Stimulated activated memory B cell treated with anti-CD40 and anti-IgM and Interleukin-4, amounts not matched to agents 10 μg/mL and 1 μg/mL and 100 μg/mL, for 72 hours (primary cell): ENCODE results near the gene DAB2IP.
A peak's percentile ranks its signal among the peaks of the same experiment; 100 is the strongest.
"Not testable (repeated sequence)": the region's sequence is repeated elsewhere in the genome, so short reads cannot be mapped to it uniquely, and the experiment has no call there.

ENCODE experiments used
- ATAC-seq: fragments of 150-1000 bp; cut with Tn5 transposase; 2 replicates; pipeline ENCODE4 v1.10.0; 2021
- H3K27ac Mint-ChIP-seq: one replicate; pipeline ENCODE4 v1.8.0; 2022; ENCODE audit warnings: mild to moderate bottlenecking, mixed read lengths
- H3K27me3 Mint-ChIP-seq: one replicate; pipeline ENCODE4 v1.8.0; 2022; ENCODE audit warnings: mixed read lengths
- H3K36me3 Mint-ChIP-seq: one replicate; pipeline ENCODE4 v1.8.0; 2022; ENCODE audit warnings: mixed read lengths
- H3K4me1 Mint-ChIP-seq: one replicate; pipeline ENCODE4 v1.8.0; 2022; ENCODE audit warnings: mixed read lengths
- H3K4me3 Mint-ChIP-seq: one replicate; pipeline ENCODE4 v1.8.0; 2022; ENCODE audit warnings: mild to moderate bottlenecking, moderate library complexity, mixed read lengths
- H3K9me3 Mint-ChIP-seq: one replicate; pipeline ENCODE4 v1.8.0; 2022; ENCODE audit warnings: mixed read lengths

DAB2IP gene

GRCh38 chr9:121781701-121782464 is 130.4 kb downstream of the DAB2IP start:
- peaks cover 9% of the 10 kb centered on the region for H3K4me1 Mint-ChIP-seq
- H3K36me3 Mint-ChIP-seq = peaks cover 9% of the 10 kb centered on the region
- H3K27ac Mint-ChIP-seq = no peak overlapping the region

GRCh38 chr9:121782514-121783110 is 131.2 kb downstream of the DAB2IP start:
- Mint-ChIP-seq H3K4me1 (peaks cover 9% of the 10 kb centered on the region), H3K27ac (no peak overlapping the region), H3K4me3 (no peak overlapping the region), H3K36me3 (peaks cover 9% of the 10 kb centered on the region), H3K27me3 (peaks cover 28% of the 10 kb centered on the region), H3K9me3 (peaks cover 11% of the 10 kb centered on the region)
- no peak for ATAC-seq

More at GRCh38 chr9:121781701-121782464, 130.4 kb downstream of the DAB2IP start:
- H3K27me3 Mint-ChIP-seq = peaks cover 20% of the 10 kb centered on the region
- peaks cover 11% of the 10 kb centered on the region for H3K9me3 Mint-ChIP-seq
- no peak overlapping the region for H3K4me3 Mint-ChIP-seq
- no peak for ATAC-seq

DNA sequence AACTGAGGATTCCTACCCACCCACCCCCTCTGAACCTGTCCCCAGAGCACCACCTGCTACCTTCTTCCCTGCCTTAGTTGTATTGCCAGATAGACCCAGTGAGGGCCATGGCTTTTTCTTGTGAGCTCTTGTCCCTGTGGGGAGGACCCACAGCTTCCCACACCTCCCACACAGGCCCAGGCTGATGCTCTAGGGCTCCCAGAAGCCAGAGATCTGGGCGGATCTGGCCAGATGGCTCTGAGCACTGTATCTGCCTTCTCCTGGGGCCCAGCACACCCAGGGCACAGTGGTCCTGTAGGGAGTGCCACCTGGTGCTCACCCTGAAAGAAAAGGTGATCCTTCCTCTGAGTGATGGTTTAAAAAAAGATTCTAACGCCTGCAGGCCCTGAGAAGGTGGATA is 131.7 kb downstream of the DAB2IP start:
- peaks cover 9% of the 10 kb centered on the region for H3K4me1 Mint-ChIP-seq
- H3K36me3 Mint-ChIP-seq = peaks cover 9% of the 10 kb centered on the region
- peaks cover 32% of the 10 kb centered on the region for H3K27me3 Mint-ChIP-seq
- no peak for ATAC-seq
- H3K4me3 Mint-ChIP-seq = no peak overlapping the region
- no peak overlapping the region for H3K27ac Mint-ChIP-seq
- H3K9me3 Mint-ChIP-seq = peaks cover 11% of the 10 kb centered on the region

DNA sequence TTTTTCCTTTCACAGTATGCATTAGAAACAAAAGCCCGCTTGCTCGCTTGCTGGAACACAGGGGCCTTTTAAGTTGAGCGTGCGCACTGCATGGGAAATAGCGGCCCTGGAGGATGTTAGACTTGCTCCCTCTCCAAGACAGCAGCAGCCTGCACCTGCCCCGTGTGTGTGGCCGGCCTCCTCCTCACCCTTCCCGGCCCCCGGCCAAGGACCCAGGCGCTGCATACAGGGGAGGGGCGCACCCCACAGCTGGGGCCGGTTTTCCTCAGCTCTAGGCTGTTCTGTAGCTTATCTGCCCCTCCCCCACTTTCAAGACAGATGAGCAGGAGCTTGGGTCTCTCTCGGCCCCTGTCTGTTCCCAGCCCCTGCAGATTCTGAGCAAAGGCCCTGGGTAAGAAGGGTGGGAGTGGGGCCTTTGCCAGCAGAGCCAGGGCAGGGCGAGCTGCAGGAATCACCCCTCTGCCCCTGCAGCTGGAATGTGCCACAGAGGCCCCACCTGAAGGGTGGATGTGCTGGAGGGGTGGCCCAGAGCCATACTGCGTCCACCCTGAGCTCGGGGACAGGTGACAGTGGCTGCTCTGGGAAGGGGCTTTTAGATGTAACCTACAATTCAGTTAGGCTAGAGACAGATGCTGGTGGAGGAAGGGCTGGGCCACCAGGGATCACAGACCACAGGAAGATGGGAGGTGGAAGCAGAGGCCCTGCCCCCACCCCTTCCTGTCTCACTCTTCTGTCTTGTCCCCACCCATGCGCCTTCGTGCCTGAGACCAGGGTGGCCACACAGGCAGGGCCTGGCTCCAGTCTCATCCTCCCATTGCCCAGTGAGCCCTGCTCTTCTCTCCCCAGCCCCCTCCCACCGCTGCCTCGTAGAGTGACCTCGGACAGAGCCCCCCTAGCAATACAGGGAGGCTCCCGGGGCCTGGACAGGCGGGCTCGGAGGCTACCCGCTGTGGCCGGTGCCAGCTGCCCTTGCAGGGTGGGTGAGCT is 132.4 kb downstream of the DAB2IP start:
- no peak overlapping the region for H3K4me3 Mint-ChIP-seq
- ATAC-seq = no peak
- H3K9me3 Mint-ChIP-seq = peaks cover 5% of the 10 kb centered on the region

GRCh38 chr9:121784731-121785411 is 133.4 kb downstream of the DAB2IP start:
- no peak overlapping the region for H3K4me3 Mint-ChIP-seq
- peaks cover 2% of the 10 kb centered on the region for H3K4me1 Mint-ChIP-seq
- no peak overlapping the region for H3K27ac Mint-ChIP-seq
- no peaks in the 10 kb centered on the region for H3K36me3 Mint-ChIP-seq
- H3K27me3 Mint-ChIP-seq = peaks cover 46% of the 10 kb centered on the region
- H3K9me3 Mint-ChIP-seq = peaks cover 4% of the 10 kb centered on the region
- no peak for ATAC-seq

More for the DNA sequence above, 132.4 kb downstream of the DAB2IP start:
- Mint-ChIP-seq H3K27ac (no peak overlapping the region), H3K27me3 (peaks cover 39% of the 10 kb centered on the region), H3K36me3 (peaks cover 4% of the 10 kb centered on the region), H3K4me1 (peaks cover 9% of the 10 kb centered on the region)

DNA sequence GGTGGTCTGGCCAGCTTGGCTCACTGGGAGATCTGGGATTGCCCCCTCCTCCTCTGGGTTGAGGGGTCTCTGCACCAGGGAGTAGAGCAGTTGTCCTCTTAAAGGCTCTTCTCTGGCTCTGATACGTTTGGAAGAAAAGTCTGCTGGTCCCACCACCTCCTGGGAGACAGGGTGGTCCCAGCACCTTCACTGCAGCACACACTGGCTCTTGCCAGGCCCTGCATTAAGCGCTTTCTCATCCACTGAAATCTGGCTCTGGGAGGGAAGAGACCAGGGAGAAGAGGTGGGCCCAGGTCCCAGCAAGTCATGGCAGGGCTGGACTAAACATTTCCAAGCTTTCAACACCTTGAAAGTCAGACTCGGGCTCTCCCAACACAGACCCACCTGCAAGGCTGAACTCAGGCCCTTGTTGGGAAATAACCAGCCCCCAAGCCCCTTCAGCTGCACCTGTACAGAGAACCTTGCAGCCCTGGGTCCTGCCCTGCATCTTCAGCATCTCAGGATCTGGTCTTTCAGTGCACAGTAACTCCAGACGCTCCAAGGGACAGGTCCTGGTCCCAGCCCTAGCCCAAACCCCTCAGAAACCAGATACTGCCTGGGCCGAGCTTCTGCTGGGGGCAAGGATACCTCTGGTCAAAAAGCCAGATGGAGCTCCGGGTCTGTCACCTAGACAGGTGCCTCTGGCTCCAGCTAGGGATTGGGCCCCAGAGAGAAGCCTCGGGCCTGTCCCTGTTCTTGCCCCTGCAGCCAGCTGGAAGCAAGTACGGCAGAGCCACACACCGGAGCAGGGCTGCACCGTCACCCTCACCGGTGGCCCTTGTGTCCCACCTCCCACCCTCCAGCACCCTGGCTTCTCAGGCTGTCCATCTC is 134.5 kb downstream of the DAB2IP start:
- no peak overlapping the region for H3K27ac Mint-ChIP-seq
- peaks cover 43% of the 10 kb centered on the region for H3K27me3 Mint-ChIP-seq
- no peak for ATAC-seq
- H3K36me3 Mint-ChIP-seq = no peaks in the 10 kb centered on the region
- peaks cover 4% of the 10 kb centered on the region for H3K9me3 Mint-ChIP-seq
- H3K4me3 Mint-ChIP-seq = no peak overlapping the region
- H3K4me1 Mint-ChIP-seq = no peaks in the 10 kb centered on the region

- no peaks in the 10 kb centered on the region for H3K4me1 Mint-ChIP-seq
- no peak overlapping the region for H3K27ac Mint-ChIP-seq
- H3K4me3 Mint-ChIP-seq = no peak overlapping the region
- H3K27me3 Mint-ChIP-seq = peaks cover 43% of the 10 kb centered on the region
- H3K36me3 Mint-ChIP-seq = no peaks in the 10 kb centered on the region
- H3K9me3 Mint-ChIP-seq = peaks cover 4% of the 10 kb centered on the region
- peak; percentile 25 for ATAC-seq
Measured at GRCh38 chr9:121786543-121786948, 135.1 kb downstream of the DAB2IP start.

DNA sequence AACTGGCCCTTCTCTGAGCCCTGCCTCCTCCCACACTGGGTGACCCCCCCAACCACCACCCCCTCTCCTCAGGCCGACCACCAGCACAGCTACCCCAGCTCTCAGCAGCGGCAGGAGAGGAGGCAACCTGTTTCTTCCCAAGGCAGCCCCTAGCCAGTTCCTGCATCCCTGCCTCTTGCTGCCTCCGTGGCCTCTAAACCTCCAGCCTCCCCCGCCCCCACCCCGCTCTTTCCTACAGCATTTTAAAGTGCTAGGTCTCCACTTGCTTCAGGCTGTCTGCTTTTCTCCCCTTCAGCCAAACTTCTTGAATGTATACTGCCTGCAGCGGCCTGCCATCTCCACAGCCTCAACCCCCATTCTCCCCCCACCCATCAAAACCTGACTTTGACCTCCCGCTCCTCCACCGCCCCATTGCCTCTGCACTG is 135.6 kb downstream of the DAB2IP start:
- Mint-ChIP-seq H3K27ac (no peak overlapping the region), H3K4me3 (no peak overlapping the region), H3K36me3 (no peaks in the 10 kb centered on the region)

GRCh38 chr9:121788686-121789366 is 137.4 kb downstream of the DAB2IP start:
- Mint-ChIP-seq H3K4me1 (no peaks in the 10 kb centered on the region), H3K27me3 (peaks cover 42% of the 10 kb centered on the region), H3K27ac (no peak overlapping the region), H3K9me3 (peaks cover 4% of the 10 kb centered on the region), H3K36me3 (no peaks in the 10 kb centered on the region), H3K4me3 (no peak overlapping the region)
- no peak for ATAC-seq

More for the DNA sequence above, 135.6 kb downstream of the DAB2IP start:
- Mint-ChIP-seq H3K27me3 (peaks cover 42% of the 10 kb centered on the region), H3K4me1 (no peaks in the 10 kb centered on the region), H3K9me3 (peaks cover 4% of the 10 kb centered on the region)
- ATAC-seq = no peak

GRCh38 chr9:121790841-121791240 is 139.4 kb downstream of the DAB2IP start:
- ATAC-seq = no peak
- no peak overlapping the region for H3K4me3 Mint-ChIP-seq
- H3K4me1 Mint-ChIP-seq = no peaks in the 10 kb centered on the region

DNA sequence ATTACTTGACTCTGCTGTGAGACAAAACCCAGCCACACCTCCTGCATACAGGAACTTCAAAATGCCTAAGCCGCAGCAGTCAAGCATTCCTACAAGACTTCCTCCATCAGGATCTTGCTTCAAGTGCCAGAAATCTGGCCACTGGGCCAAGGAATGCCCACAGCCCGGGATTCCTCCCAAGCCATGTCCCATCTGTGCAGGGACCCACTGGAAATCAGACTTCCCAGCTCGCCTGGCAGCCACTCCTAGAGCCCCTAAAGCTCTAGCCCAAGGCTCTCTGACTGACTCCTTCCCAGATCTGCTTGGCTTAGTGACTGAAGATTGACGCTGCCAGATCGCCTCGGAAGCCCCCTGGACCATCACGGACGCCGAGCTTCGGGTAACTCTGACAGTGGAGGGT is 141.0 kb downstream of the DAB2IP start:
- H3K4me1 Mint-ChIP-seq, H3K27ac Mint-ChIP-seq, H3K36me3 Mint-ChIP-seq, H3K9me3 Mint-ChIP-seq, H3K4me3 Mint-ChIP-seq, ATAC-seq: not testable (repeated sequence)
- H3K27me3 Mint-ChIP-seq = peaks cover 28% of the 10 kb centered on the region

More at GRCh38 chr9:121790841-121791240, 139.4 kb downstream of the DAB2IP start:
- no peaks in the 10 kb centered on the region for H3K36me3 Mint-ChIP-seq
- no peak overlapping the region for H3K27ac Mint-ChIP-seq
- H3K27me3 Mint-ChIP-seq = peaks cover 42% of the 10 kb centered on the region
- peaks cover 4% of the 10 kb centered on the region for H3K9me3 Mint-ChIP-seq

DNA sequence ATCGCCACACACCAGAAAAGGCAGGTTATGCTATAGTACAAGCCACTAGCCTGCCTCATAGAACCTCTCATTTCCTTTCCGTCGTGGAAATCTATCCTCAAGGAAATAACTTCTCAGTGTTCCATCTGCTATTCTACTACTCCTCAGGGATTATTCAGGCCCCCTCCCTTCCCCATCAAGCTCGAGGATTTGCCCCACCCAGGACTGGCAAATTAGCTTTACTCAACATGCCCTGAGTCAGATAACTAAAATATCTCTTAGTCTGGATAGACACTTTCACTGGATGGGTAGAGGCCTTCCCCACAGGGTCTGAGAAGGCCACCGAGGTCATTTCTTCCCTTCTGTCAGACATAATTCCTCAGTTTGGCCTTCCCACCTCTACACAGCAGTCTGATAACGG is 142.9 kb downstream of the DAB2IP start:
- ATAC-seq, H3K36me3 Mint-ChIP-seq, H3K27ac Mint-ChIP-seq, H3K9me3 Mint-ChIP-seq, H3K4me1 Mint-ChIP-seq, H3K4me3 Mint-ChIP-seq: not testable (repeated sequence)
- H3K27me3 Mint-ChIP-seq = peaks cover 10% of the 10 kb centered on the region

GRCh38 chr9:121797081-121797480 is 145.6 kb downstream of the DAB2IP start:
- no peaks in the 10 kb centered on the region for H3K4me1 Mint-ChIP-seq
- H3K9me3 Mint-ChIP-seq = no peaks in the 10 kb centered on the region
- no peak overlapping the region for H3K27ac Mint-ChIP-seq
- H3K4me3 Mint-ChIP-seq = no peak overlapping the region
- ATAC-seq = no peak
- H3K36me3 Mint-ChIP-seq = no peaks in the 10 kb centered on the region
- peaks cover 17% of the 10 kb centered on the region for H3K27me3 Mint-ChIP-seq
